GOT3 (cell line): ENCODE measurements around the gene PSMD5.
A peak's percentile ranks its signal among the peaks of the same experiment; 100 is the strongest.

Experiments used
- DNase-seq: peaks from one replicate; lab custom pipeline; 2025; ENCODE audit warnings: mixed read lengths; lab: John Stamatoyannopoulos, UW

PSMD5 gene

GRCh38 chr9:120875195-120875565 is 32.5 kb upstream of the PSMD5 start:
- no peak for DNase-seq

GRCh38 chr9:120874226-120875194 is 31.8 kb upstream of the PSMD5 start:
- no peak for DNase-seq

- DNase-seq = no peak
Observed at GRCh38 chr9:120873512-120873911, 30.8 kb upstream of the PSMD5 start.

GRCh38 chr9:120872791-120873502 is 30.2 kb upstream of the PSMD5 start:
- DNase-seq = no peak

GRCh38 chr9:120870206-120870605 is 27.5 kb upstream of the PSMD5 start:
- DNase-seq = no peak

GRCh38 chr9:120869726-120870125 is 27.0 kb upstream of the PSMD5 start:
- DNase-seq = no peak

GRCh38 chr9:120869360-120869687 is 26.6 kb upstream of the PSMD5 start:
- no peak for DNase-seq

- peak; percentile 5 for DNase-seq
Observed at GRCh38 chr9:120868676-120869359, 26.1 kb upstream of the PSMD5 start.

- no peak for DNase-seq
Observed at GRCh38 chr9:120868339-120868675, 25.6 kb upstream of the PSMD5 start.

- DNase-seq = no peak
Observed at GRCh38 chr9:120867676-120868338, 25.1 kb upstream of the PSMD5 start.

GRCh38 chr9:120866651-120867050 is 23.9 kb upstream of the PSMD5 start:
- DNase-seq = no peak

GRCh38 chr9:120865809-120866208 is 23.1 kb upstream of the PSMD5 start:
- no peak for DNase-seq

- DNase-seq = no peak
Observed at GRCh38 chr9:120865176-120865575, 22.5 kb upstream of the PSMD5 start.

GRCh38 chr9:120864719-120865118 is 22.0 kb upstream of the PSMD5 start:
- DNase-seq = no peak

GRCh38 chr9:120863833-120864232 is 21.1 kb upstream of the PSMD5 start:
- DNase-seq = no peak

- no peak for DNase-seq
Observed at GRCh38 chr9:120862452-120862851, 19.7 kb upstream of the PSMD5 start.

GRCh38 chr9:120861935-120862334 is 19.2 kb upstream of the PSMD5 start:
- no peak for DNase-seq

- no peak for DNase-seq
Observed at GRCh38 chr9:120860083-120860482, 17.4 kb upstream of the PSMD5 start.

- DNase-seq = no peak
Observed at GRCh38 chr9:120859361-120859760, 16.6 kb upstream of the PSMD5 start.

GRCh38 chr9:120857902-120858301 is 15.2 kb upstream of the PSMD5 start:
- DNase-seq = no peak

GRCh38 chr9:120857481-120857880 is 14.8 kb upstream of the PSMD5 start:
- no peak for DNase-seq

- no peak for DNase-seq
Observed at GRCh38 chr9:120856700-120857099, 14.0 kb upstream of the PSMD5 start.
